ENCODE data around the gene RHBDD3.

- no peak for TF ChIP-seq POLR2A (IDR thresholded peaks at IDR 0.05)
- no peak for TF ChIP-seq CTCF (IDR thresholded peaks at IDR 0.05)
Measured at GRCh38 chr22:29277927-29278326, 10.1 kb upstream of the RHBDD3 start.
